Stimulated activated CD8-positive, alpha-beta memory T cell treated with anti-CD3 and anti-CD28 coated beads, Interleukin-7, amount 100 ng/mL, for 1 hour (primary cell): ENCODE results near the gene KLHL24.
"Not testable (repeated sequence)": the region's sequence is repeated elsewhere in the genome, so short reads cannot be mapped to it uniquely, and the experiment has no call there.

ENCODE experiments used
- DNase-seq, 2 donors: peaks; one replicate each; pipeline ENCODE4 v3.0.0-alpha.2; 2020; ENCODE audit warnings: low read depth in 2 of 2

KLHL24 gene

DNA sequence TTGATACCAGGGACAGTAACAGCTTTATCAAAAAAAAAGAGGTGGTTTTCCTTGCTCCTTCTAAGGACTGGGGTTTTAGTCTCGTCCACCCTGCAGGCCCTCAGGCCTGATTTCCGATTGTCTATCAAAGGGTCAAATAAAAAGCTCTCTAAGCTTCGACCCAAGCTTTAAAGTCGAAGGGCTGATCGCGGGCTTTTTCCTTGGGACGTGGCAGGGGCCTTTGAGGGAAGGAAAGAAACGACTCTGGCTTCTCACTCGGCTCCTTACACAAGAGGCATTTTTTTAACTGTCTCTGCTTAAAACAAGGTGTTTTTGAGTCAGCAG lies 354 bp upstream of the KLHL24 start:
- no peak for DNase-seq

DNA sequence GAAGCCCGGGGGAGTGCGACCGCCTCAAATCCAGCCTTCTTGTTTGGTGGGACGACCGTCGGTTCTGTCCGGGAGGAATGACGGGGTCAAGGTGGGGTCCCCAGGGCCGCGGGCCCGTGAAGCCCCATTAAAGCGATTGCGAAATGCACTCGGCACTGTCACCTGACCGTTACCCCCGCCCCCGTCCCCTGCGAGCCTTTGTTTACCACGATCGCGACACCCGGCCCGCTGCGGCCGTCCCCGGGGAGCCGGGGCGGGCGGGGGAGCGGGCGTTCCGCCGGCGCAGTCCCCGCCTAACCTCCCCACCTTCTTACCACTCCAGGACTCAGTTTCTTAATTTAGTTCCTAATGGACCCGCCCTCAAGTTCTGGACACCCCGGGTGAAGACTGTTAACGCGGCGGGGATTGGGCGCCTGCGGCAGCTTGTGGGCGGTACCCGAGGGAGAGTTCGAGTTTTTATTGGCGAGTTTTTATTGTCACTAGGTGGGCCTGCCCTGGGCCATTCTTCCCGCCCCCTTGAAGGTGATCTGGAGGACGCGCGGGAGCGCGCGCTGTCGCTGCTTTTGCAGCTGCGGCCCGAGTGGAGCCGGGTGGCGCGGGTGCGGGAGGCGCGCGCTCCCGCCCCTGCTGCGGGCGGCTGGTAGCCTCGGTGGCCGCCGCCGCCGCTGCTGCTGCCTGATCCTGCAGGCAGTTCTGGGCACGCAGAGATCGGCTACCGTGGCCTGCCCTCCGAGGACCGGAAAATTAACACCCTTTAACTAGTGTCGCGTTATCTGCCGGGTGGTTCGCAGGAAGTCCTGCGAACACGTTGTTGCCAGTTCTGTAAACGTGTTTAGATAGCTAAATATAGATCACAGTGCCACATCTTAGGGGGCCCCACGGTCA lies 1.0 kb downstream of the KLHL24 start:
- peak; percentile 75 to 78 for DNase-seq

DNA sequence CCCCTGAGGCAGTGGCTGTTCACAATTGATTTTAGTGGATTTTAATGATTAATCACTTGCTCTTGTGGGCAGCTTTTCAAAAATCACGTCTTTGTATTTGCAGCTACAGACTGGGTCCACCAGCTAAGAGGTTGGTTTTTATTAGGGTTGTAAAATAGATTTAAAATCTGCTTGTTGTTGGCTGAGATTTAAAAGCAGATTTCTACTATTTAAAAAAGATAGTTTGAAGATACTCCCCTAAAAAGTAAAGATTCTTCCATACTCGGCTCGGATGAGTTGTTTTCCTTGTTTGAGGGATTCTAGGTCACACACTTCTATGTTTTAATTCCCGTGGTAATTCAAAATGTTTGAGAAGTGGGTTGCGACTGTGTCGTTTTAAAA lies 1.7 kb downstream of the KLHL24 start:
- no peak for DNase-seq

DNA sequence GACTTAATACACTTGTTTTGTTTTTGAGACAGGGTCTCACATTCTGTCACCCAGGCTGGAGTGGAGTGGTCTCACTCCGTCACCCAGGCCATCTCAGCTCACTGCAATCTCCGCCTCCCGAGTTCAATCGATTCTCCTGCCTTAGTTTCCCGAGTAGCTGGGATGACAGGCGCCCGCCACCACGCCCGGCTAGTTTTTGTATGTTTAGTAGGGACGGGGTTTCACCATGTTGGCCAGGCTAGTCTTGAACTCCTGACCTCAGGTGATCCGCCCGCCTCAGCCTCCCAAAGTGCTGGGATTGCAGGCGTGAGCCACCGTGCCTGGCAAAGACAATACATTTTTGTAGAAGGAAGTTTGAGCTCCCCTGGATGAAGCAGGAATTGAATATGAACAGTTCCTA lies 2.2 kb downstream of the KLHL24 start:
- not testable (repeated sequence) for DNase-seq

DNA sequence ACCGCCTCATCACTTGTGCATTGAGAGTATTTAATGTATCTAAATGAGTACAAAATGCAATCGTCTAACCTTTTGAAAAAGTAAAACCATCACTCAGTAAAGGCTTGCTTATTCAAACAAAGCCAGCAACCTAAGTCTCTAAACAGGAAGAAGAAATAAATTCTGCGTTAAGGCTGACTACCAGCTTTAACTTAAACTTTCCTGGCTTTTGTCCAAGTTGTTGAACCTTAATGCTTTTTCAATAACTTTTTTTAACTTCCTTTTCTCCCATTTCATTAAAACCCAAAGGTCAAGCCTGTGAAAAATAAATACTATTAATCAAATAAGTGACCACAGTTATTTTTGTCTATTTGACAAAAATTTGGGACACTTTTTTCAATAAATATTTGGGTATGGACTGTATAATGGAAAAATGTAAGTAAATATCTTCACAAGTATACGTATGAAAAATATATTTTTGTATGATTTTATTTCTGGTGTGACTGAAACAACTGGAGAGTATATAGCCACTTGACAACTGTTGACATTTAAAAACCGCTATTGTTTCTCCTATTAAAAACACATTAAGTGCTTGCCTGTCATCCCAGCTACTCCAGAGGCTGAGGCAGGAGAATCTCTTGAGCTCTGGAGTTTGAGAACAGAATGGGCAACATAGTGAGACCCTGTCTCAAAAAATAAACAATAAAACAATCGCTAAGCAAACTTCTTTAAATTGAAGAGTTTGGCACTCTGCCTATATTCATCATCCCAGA lies 2.9 kb downstream of the KLHL24 start:
- no peak for DNase-seq

DNA sequence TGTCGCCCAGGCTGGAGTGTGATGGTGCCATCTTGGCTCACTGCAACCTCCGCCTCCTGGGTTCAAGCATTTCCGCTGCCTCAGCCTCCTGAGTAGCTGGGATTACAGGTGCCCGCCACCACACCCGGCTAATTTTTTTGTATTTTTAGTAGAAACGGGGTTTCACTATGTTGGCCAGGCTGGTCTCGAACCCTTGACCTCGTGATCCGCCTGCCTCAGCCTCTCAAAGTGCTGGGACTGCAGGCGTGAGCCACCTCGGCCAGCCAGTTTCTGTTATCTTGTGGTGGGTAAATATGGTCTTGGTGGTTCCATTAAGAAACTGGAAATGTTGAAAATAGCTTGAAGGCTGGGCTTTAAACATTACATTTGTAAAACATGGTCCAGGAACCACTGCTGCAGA lies 5.2 kb downstream of the KLHL24 start:
- not testable (repeated sequence) for DNase-seq

DNA sequence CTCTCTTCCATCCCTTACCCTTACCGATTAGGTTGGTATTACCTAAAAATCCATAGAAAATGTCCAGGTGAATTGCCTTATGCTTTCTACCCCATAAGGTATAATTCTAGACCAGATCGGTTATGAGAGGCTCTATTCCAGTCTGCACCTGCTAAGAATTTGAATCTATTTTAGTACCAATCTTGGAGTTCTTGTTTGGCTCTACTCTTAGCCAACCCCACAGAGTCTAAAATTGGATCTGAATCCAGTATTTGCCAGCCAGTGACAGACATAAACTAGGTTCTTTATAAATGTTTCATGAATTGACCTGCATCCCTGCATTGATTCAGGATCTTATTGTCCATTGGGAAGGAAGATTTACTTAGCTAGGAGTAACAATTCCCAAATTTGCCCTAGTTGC lies 6.5 kb downstream of the KLHL24 start:
- DNase-seq = no peak

DNA sequence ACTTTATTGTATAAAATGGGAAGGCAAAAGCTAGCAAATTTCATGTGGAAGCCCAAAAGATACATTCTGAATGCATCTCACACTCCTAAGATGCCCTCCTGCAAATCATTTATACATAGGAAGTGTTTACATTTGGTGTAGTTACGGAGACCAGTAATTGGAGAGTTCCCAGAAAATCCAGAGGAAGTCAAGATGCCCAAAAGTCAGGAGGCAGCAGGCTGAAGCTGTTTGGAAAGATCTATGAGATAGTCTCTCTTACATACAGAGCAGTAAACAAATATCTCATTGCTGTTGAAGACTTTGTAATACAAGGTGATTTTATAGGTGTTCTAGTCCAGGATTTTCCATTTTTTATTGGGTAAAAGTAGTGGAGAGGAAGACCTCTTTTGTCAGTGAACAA lies 8.8 kb downstream of the KLHL24 start:
- DNase-seq = no peak

DNA sequence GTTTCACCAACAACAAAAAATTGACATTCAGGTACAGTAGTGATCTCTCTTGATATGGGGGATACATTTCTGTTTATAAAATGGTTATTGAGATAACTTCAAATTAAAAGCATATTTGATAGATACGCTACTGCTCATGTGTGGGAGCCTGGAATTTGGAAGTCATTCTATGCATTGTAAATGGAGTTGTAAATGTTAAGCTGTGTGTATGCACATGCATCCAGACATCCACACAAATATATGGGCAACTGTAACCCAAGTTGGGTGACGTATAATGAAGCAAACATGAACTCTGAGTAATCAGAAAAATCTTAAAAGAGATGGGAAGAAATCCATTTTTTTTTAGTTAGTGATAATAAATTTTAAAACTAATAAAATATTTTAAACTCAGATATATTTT lies 9.8 kb downstream of the KLHL24 start:
- DNase-seq = no peak

DNA sequence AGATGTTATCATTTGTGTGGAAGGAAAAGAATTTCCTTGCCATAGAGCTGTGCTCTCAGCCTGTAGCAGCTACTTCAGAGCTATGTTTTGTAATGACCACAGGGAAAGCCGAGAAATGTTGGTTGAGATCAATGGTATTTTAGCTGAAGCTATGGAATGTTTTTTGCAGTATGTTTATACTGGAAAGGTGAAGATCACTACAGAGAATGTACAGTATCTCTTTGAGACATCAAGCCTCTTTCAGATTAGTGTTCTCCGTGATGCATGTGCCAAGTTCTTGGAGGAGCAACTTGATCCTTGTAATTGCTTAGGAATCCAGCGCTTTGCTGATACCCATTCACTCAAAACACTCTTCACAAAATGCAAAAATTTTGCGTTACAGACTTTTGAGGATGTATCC lies 15.1 kb downstream of the KLHL24 start:
- no peak for DNase-seq

DNA sequence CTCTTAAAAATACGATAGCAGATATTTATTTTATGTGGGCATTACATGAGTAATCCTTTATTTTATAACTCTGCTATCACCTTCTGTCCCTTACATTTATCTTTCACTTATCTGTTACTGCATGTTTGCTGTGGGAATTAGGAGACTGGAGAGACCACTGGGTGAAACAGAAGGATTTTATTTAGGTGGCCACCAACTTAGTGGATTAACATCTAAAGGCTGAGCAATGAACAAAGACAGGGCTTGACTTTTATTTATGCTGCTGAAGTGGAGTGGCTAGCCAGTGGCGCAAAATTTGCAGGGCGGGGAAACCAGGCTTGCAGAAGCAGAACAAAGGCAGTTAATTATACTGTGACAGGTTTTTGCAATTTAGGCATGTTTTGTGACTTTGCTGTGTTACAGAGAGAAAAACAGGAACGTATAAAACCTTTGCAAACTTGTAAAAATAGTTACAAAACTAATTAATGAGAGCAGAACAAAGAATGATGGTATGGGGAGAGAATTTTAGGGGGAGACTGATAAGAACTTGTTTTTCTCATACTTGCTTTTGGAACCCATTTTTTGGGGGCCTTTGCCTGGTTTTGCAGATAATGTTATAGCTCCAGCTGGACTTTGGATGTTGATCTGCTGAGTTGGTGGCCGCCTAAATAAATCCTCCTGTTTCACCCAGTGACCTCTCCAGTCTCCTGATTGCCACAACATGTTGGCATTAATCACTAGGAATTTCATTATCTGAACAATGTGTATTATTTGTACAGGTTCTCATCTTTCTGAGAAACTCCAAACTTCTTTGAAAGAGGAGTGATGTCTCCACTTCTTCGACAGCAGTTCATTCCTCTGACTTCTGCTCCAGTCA lies 18.0 kb downstream of the KLHL24 start:
- DNase-seq = no peak

DNA sequence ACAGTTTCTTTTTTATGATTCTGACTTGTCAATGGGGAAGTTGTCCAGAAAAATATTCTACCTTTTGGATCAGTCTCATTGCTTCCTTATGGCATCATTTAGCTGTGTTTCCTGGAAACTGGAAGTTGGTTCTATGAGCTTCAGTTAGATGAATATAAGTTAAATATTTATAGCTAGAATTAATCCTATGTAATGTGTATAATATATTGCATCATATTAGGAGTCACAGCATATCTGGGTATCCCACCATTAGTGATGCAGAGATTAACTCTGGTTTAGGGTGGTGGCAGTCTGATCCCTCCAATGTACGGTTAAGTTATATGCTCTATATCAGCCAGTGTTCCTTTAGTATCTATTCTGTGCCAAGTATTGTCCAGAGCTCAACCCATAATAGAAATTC lies 19.3 kb downstream of the KLHL24 start:
- no peak for DNase-seq

DNA sequence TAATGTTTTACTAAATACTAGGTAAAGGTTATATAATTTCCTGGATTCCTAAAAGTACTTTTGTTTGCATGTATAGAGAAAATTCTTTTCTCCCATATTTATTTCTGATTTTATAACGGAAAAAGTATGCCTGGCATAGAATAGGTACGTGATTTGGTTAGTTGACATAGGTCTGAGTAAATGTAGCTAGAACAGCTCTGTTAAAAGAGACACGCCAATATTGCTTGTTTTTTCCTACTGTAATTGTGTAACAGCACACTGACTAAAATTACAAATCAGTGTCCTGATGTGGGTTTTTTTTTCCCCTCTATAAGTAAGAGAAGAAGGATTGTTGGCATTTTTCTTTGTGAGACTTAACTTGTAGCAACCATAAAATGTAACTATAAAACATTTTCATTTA lies 26.7 kb downstream of the KLHL24 start:
- no peak for DNase-seq

DNA sequence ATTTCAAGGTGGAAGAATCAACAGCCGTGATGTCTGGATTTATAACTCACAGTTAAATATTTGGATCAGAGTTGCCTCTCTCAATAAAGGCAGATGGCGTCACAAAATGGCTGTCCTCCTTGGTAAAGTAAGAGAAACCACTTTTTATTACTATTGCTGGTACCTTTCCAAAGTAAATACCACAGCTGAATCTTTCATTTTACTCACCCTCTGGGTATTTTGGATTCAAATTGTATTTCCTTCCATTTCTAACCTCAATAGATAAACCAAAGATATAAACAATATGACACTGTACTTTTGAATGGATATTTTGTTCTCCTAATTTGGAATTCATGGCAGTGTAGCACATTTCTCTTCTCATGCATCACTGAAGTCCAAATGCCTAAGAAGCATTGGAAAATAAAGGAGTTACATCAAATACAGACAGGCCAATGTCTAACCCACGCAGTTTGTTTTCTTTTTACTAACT lies 29.5 kb downstream of the KLHL24 start:
- no peak for DNase-seq

DNA sequence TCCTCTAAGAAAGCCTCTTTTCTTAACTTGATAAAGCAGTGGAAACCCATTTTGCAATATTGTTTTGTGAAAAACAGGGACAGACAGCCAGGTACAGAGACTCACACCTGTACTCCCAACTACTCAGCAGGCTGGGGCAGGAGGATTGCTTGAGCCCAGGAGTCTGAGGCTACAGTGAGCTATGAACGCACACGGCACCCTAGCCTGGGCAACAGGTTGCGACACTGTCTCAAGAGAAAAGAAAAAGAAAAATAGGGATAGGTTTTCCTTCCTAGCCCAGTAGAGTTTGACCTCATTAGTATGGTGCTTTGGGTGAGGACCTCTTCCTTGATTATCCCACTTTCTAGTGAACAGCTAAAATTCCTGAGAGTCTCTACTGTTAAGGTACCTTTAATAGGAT lies 44.6 kb downstream of the KLHL24 start:
- DNase-seq = no peak

DNA sequence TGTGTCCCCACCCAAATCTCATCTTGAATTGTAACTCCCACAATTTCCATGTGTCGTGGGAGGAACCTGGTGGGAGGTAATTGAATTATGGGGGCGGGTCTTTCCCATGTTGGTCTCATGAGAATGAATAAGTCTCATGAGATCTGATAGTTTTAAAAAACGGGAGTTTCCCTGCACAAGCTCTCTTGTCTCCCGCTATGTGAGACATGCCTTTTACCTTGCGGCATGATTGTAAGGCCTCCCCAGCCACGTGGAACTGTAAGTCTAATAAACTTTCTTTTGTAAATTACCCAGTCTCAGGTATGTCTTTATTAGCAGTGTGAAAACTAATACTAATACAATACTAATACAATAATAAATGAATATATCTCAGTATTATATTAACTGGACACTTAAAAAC lies 52.3 kb downstream of the KLHL24 start:
- DNase-seq = no peak

DNA sequence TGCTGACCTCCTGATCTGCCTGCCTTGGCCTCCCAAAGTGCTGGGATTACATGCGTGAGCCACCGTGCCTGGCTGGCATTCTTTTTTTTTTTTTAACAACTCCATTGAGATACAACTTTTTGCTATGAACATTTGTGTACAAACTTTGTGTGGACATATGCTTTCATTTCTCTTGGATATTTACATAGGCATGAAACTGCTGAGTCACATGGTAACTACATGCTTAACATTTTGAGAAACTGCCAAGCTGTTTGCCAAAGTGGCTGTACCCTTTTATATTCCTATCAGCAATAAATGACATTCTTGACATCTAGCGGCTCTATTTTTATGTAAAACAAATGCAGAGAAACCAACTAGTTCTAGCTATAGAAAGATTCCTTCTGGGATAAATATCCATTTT lies 53.5 kb downstream of the KLHL24 start:
- DNase-seq = no peak

DNA sequence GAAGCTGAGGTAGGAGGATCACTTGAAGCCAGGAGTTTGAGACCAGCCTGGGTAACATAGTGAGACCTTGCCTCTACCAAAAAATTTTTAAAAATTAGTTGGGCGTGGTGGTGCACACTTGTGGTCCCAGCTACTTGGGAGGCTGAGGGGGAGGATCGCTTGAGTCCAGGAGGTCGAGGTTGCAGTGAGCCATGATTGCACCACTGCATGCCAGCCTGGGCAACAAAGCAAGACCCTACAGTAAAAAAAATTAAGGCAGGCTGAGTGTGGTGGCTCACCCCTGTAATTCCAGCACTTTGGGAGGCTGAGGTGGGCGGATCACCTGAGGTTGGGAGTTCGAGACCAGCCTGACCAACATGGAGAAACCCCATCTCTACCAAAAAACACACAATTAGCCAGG lies 54.2 kb downstream of the KLHL24 start:
- not testable (repeated sequence) for DNase-seq

DNA sequence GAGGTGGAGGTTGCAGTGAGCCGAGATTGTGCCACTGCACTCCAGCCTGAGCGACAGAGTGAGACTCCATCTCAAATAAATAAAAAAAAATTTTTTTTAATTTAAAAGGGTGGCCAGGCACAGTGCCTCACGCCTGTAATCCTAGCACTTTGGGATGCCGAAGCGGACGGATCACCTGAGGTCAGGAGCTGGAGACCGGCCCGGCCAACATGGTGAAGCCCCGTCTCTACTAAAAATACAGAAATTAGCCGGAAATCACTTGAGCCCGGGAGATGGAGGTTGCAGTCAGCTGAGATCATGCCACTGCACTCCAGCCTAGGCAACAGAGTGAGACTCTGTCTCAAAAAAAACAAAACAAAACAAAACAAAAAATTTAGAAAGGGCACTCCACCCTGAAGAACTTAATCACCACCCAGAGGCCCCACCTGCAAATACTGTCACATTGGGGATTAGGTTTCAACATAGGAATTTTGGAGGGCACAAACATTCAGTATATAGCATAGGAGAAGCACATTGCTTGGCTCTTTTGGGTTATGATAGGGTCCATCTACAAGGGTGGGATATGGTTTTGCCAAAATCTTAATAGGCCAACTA lies 55.1 kb downstream of the KLHL24 start:
- no peak for DNase-seq

DNA sequence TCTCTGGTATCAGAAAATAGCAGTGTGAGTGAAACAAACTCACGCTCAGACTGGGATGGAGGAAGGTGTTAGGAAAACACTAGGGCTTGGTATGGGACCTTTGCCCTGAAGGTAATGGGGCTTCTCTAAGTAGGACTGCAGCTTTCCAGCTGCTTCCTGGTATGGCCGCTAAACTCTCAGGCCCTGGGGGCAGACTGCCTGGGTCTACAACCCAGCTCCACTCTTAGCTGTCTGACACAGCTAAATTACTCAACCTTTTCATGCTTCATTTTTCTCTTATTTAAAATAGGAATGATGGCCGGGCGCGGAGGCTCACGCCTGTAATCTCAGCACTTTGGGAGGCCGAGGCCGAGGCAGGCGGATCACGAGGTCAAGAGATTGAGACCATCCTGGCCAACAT lies 57.0 kb downstream of the KLHL24 start:
- DNase-seq = no peak

DNA sequence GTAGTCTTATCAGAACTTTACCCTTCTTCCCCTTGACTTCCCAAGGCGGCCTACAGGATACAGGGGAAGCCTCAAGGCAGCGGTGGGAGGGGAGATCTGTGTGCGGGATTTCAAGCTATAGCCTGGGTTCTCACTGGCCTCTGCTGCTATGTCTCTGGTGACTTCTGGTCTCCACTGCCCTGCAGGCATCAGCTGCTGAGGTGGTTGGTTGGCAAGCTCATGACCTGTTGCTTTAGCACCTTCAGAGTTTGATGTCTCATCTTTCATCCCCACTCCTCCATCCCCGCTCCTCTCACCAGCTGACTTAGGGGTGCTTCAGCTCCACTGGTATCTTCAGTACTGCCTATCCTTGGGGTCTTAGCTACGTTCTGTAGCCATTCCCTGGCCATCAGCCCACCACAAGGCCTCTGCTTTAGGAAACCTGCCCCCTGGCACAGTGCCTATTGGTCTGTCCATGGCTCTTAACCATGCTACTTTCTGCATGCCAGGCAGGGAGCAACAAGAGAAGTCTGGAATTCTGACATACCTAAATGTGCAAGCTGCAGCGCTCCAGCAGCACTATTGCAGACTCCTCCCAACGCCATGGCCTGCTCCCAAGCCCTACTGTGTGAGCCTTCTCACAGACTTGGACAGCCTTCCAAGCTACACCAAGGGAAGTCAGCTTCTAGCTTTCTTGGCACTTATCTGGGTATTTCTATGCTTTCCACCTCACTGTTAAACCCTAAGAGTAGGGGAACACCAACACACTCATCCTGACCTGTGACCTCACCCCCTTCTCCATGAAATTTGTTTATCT lies 60.3 kb downstream of the KLHL24 start:
- DNase-seq = no peak
